Mesenchymal stem cell (in vitro differentiated cells and primary cell): ENCODE measurements around the gene SLC29A3.

Experiments used
- DNase-seq: peaks from one replicate; pipeline ENCODE4 v3.0.0-alpha.2; 2013
- H2AFZ ChIP-seq: one replicate; pipeline ENCODE4 v1.6.1; 2013; ENCODE audit warnings: low read depth, mild to moderate bottlenecking, control low read depth, inconsistent platforms, low read length, moderate library complexity
- H2AK5ac ChIP-seq: 2 replicates; pipeline ENCODE4 v1.6.1; 2013; ENCODE audit warnings: low read length, moderate library complexity, mild to moderate bottlenecking, inconsistent platforms; ENCODE audit not compliant: severe bottlenecking
- H2BK120ac ChIP-seq: one replicate; pipeline ENCODE4 v1.6.1; 2013; ENCODE audit warnings: low read depth, mild to moderate bottlenecking, inconsistent platforms, low read length, moderate library complexity
- H2BK12ac ChIP-seq, 2 experiments: one replicate each; pipeline ENCODE4 v1.6.1; 2013; ENCODE audit warnings: inconsistent platforms in 2 of 2, low read length in 2 of 2, mild to moderate bottlenecking in 2 of 2, moderate library complexity in 2 of 2, control low read depth in 1 of 2
- H2BK15ac ChIP-seq: one replicate; pipeline ENCODE4 v1.6.1; 2013; ENCODE audit warnings: mild to moderate bottlenecking, low read depth, inconsistent platforms; ENCODE audit not compliant: poor library complexity, severe bottlenecking
- H2BK5ac ChIP-seq: 2 replicates; pipeline ENCODE4 v1.6.1; 2013; ENCODE audit warnings: low read depth, mild to moderate bottlenecking, low read length, control low read depth, inconsistent platforms; ENCODE audit not compliant: poor library complexity, severe bottlenecking
- H3K14ac ChIP-seq, 2 experiments: one replicate each; pipeline ENCODE4 v1.6.1; 2013; ENCODE audit warnings: inconsistent platforms in 2 of 2, low read length in 2 of 2, control low read depth in 1 of 2, mild to moderate bottlenecking in 1 of 2, moderate library complexity in 1 of 2
- H3K18ac ChIP-seq, 2 experiments: one replicate each; pipeline ENCODE4 v1.6.1; 2013; ENCODE audit warnings: inconsistent platforms in 2 of 2, low read length in 2 of 2, control low read depth in 1 of 2, low read depth in 1 of 2, mild to moderate bottlenecking in 1 of 2
- H3K23ac ChIP-seq, 2 experiments: one replicate each; pipeline ENCODE4 v1.6.1; 2013; ENCODE audit warnings: inconsistent platforms in 2 of 2, low read length in 2 of 2, mild to moderate bottlenecking in 2 of 2, moderate library complexity in 2 of 2, control low read depth in 1 of 2
- H3K27ac ChIP-seq: 2 replicates; pipeline ENCODE4 v1.5.1; 2013; ENCODE audit warnings: mild to moderate bottlenecking, moderate library complexity, low read length, control low read depth, inconsistent platforms; ENCODE audit not compliant: poor library complexity, severe bottlenecking
- H3K27me3 ChIP-seq, 2 experiments: 2 replicates each; pipeline versions ENCODE4 v1.6.1 to v1.7.0; 2013; ENCODE audit warnings: low read length in 2 of 2, mild to moderate bottlenecking in 2 of 2, moderate library complexity in 2 of 2, control low read depth in 1 of 2, inconsistent platforms in 1 of 2; ENCODE audit not compliant: control insufficient read depth in 1 of 2, insufficient read depth in 1 of 2
- H3K36me3 ChIP-seq, 2 experiments: 2 replicates each; pipeline versions ENCODE4 v1.6.1 to v1.7.0; 2013; ENCODE audit warnings: low read length in 2 of 2, control low read depth in 1 of 2, inconsistent platforms in 1 of 2, low read depth in 1 of 2, mild to moderate bottlenecking in 1 of 2; ENCODE audit not compliant: insufficient read depth in 2 of 2, control insufficient read depth in 1 of 2
- H3K4ac ChIP-seq, 2 experiments: one replicate each; pipeline ENCODE4 v1.6.1; 2013; ENCODE audit warnings: inconsistent platforms in 2 of 2, low read length in 2 of 2, mild to moderate bottlenecking in 2 of 2, moderate library complexity in 2 of 2, control low read depth in 1 of 2, low read depth in 1 of 2
- H3K4me1 ChIP-seq: 2 replicates; pipeline ENCODE4 v1.6.1; 2013; ENCODE audit warnings: low read depth, low read length, control low read depth; ENCODE audit not compliant: control insufficient read depth, insufficient read depth
- H3K4me2 ChIP-seq: 2 replicates; pipeline ENCODE4 v1.6.1; 2013; ENCODE audit warnings: low read length, mild to moderate bottlenecking, inconsistent platforms; ENCODE audit not compliant: poor library complexity, severe bottlenecking
- H3K4me3 ChIP-seq, 2 experiments: 2 replicates each; pipeline versions ENCODE4 v1.5.1 to v1.7.0; 2013; ENCODE audit warnings: low read length in 2 of 2, mild to moderate bottlenecking in 2 of 2, control low read depth in 1 of 2, low read depth in 1 of 2; ENCODE audit not compliant: insufficient read depth in 1 of 2
- H3K79me1 ChIP-seq: replicated peaks from 2 replicates; pipeline ENCODE4 v1.6.1; 2013; ENCODE audit warnings: mild to moderate bottlenecking, control low read depth, low read length, inconsistent platforms; ENCODE audit not compliant: poor library complexity, severe bottlenecking
- H3K9ac ChIP-seq: 2 replicates; pipeline ENCODE4 v1.7.0; 2013; ENCODE audit warnings: mild to moderate bottlenecking, low read length, moderate library complexity
- H3K9me3 ChIP-seq: 2 replicates; pipeline ENCODE4 v1.7.0; 2013; ENCODE audit warnings: mild to moderate bottlenecking, low read length; ENCODE audit not compliant: control insufficient read depth
- H4K8ac ChIP-seq: one replicate; pipeline ENCODE4 v1.6.1; 2013; ENCODE audit warnings: inconsistent platforms, mild to moderate bottlenecking, low read length, moderate library complexity
- H4K91ac ChIP-seq: one replicate; pipeline ENCODE4 v1.6.1; 2013; ENCODE audit warnings: mild to moderate bottlenecking, low read length, inconsistent platforms
- WGBS: methylation state at CpG from one replicate; pipeline ENCODE4 v1.1.7; 2013; ENCODE audit warnings: mixed read lengths; 5-methylcytosine and 5-hydroxymethylcytosine counted together

SLC29A3 gene

GRCh38 chr10:71371750-71372166, 52.7 kb downstream of the SLC29A3 start:
- Histone ChIP-seq H2AFZ (no peak overlapping the region), H3K4ac (no peak overlapping the region), H3K9ac (no peak overlapping the region), H3K23ac (no peak overlapping the region), H3K27ac (no peak overlapping the region), H3K4me2 (no peak overlapping the region), H3K4me3 (no peak overlapping the region), H2BK15ac (no peak overlapping the region), H3K4me1 (peaks cover 2% of the 10 kb centered on the region), H2BK12ac (no peak overlapping the region), H2BK120ac (no peak overlapping the region), H4K91ac (no peak overlapping the region), H3K36me3 (no peaks in the 10 kb centered on the region), H3K18ac (no peak overlapping the region), H2AK5ac (no peak overlapping the region), H3K79me1 (no peaks in the 10 kb centered on the region), H4K8ac (no peak overlapping the region), H3K9me3 (no peaks in the 10 kb centered on the region), H3K14ac (no peak overlapping the region), H3K27me3 (peaks cover 26 to 57% of the 10 kb centered on the region in 2 experiments), H2BK5ac (no peak overlapping the region)
- WGBS, result 79% methylated on average over 6 of the region's 6 CpGs
- DNase-seq, result no peak

- Histone ChIP-seq H2BK120ac (no peak overlapping the region), H3K27me3 (peaks cover 26 to 57% of the 10 kb centered on the region in 2 experiments), H3K36me3 (no peaks in the 10 kb centered on the region), H2BK15ac (no peak overlapping the region), H3K27ac (no peak overlapping the region), H3K9me3 (no peaks in the 10 kb centered on the region), H3K23ac (no peak overlapping the region), H3K4me3 (no peak overlapping the region), H3K14ac (no peak overlapping the region), H4K91ac (no peak overlapping the region), H4K8ac (no peak overlapping the region), H2BK12ac (no peak overlapping the region), H3K4me1 (peaks cover 2% of the 10 kb centered on the region), H2AK5ac (no peak overlapping the region), H2AFZ (no peak overlapping the region), H3K4ac (no peak overlapping the region), H3K9ac (no peak overlapping the region), H3K18ac (no peak overlapping the region), H3K4me2 (no peak overlapping the region), H2BK5ac (no peak overlapping the region), H3K79me1 (no peaks in the 10 kb centered on the region)
- 68% methylated on average over 7 of the region's 10 CpGs for WGBS
- DNase-seq, result no peak
These were observed 53.9 kb downstream of the SLC29A3 start for GRCh38 chr10:71372882-71373495.

- H3K4ac ChIP-seq, result no peak overlapping the region
- no peak overlapping the region for H2BK12ac ChIP-seq
- no peaks in the 10 kb centered on the region for H3K36me3 ChIP-seq
- no peak overlapping the region for H3K14ac ChIP-seq
- no peak overlapping the region for H2AK5ac ChIP-seq
- H4K8ac ChIP-seq, result no peak overlapping the region
- H3K9ac ChIP-seq, result no peak overlapping the region
- no peak overlapping the region for H2AFZ ChIP-seq
- H3K4me3 ChIP-seq, result no peak overlapping the region
- no peak overlapping the region for H2BK15ac ChIP-seq
- H4K91ac ChIP-seq, result no peak overlapping the region
- H3K4me2 ChIP-seq, result no peak overlapping the region
- H3K23ac ChIP-seq, result no peak overlapping the region
- no peak overlapping the region for H3K18ac ChIP-seq
- H3K27ac ChIP-seq, result no peak overlapping the region
- H2BK5ac ChIP-seq, result no peak overlapping the region
- no peaks in the 10 kb centered on the region for H3K79me1 ChIP-seq
- no peaks in the 10 kb centered on the region for H3K9me3 ChIP-seq
- no peak for DNase-seq
- H2BK120ac ChIP-seq, result no peak overlapping the region
- 80% methylated on average over 10 of the region's 11 CpGs for WGBS
- peaks cover 26 to 66% of the 10 kb centered on the region in 2 experiments for H3K27me3 ChIP-seq
- peaks cover 2% of the 10 kb centered on the region for H3K4me1 ChIP-seq
These were observed 55.6 kb downstream of the SLC29A3 start for GRCh38 chr10:71374481-71375233.

GRCh38 chr10:71375952-71376351, 56.9 kb downstream of the SLC29A3 start:
- 60% methylated on average over 3 of the region's 3 CpGs for WGBS
- Histone ChIP-seq H3K27me3 (peaks cover 25 to 72% of the 10 kb centered on the region in 2 experiments), H3K4me1 (peaks cover 2% of the 10 kb centered on the region)

More at GRCh38 chr10:71375952-71376351, 56.9 kb downstream of the SLC29A3 start:
- Histone ChIP-seq H3K18ac (no peak overlapping the region), H3K79me1 (no peaks in the 10 kb centered on the region), H3K4ac (no peak overlapping the region), H4K91ac (no peak overlapping the region), H2BK12ac (no peak overlapping the region), H3K36me3 (no peaks in the 10 kb centered on the region), H3K4me2 (no peak overlapping the region), H2AFZ (no peak overlapping the region), H2AK5ac (no peak overlapping the region), H2BK120ac (no peak overlapping the region), H2BK5ac (no peak overlapping the region), H3K23ac (no peak overlapping the region), H4K8ac (no peak overlapping the region), H3K14ac (no peak overlapping the region), H3K9me3 (no peaks in the 10 kb centered on the region), H3K27ac (no peak overlapping the region), H3K4me3 (no peak overlapping the region), H2BK15ac (no peak overlapping the region), H3K9ac (no peak overlapping the region)
- no peak for DNase-seq
